HG03521 (cell line): Measurements from ENCODE around the gene YBX2.
"Not testable (repeated sequence)": the region's sequence is repeated elsewhere in the genome, so short reads cannot be mapped to it uniquely, and the experiment has no call there.

Experiments used
- ATAC-seq: cut with Tn5 transposase; IDR thresholded peaks from one replicate; pipeline ENCODE4 v1.9.1; 2021; ENCODE audit warnings: mild to moderate bottlenecking, moderate library complexity; ENCODE audit not compliant: unreplicated experiment

The YBX2 gene

DNA sequence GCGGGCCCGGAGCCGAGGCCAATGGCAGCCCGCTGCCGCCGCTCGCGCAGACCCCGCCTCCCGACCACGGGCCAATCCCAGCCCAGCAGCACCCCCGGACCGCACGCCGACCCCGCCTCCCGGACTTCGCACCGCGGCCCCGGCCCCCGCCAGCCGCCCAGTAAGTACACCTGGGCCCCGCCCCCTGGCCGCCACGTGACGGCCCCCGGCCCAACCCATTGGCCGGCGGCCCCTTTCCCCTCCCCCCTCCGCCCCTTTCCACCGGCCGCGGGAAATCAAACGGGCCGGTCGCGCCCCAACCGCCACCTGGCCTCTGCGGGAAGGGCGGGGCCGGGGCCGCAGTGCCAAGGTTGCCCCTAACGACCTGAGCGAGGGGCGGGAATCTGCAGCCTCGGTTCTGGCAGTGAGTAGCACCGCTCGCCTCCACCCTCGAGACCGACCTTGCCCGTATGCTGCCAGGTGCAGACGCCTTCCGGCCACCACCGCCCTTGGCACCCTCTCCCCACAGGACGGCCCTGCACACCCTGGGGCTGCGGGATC, at the start of gene YBX2:
YBX2 (minus strand) TSS at position 26 of the 540 bp plus-strand sequence. CDS start 139 bp downstream, outside the sequence.
- peak; percentile 54 for ATAC-seq

DNA sequence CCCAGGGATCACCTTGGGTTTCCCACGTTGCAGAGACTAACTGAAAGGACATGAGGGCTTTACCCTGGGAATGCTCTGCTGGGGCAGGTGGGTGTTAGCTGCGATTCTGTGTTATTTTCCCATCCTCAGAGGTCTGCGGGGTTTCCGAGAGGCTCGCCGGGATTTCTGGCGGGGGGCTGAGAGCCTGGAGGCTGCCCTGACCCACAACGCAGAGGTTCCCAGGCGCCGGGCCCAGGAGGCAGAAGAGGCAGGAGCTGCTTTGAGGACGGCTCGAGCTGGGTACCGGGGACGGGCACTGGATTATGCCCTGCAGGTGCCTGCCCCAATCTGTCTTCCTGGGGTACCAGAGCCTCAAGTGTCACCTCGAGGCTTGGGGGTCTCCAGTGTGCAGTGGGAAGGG, 48.8 kb upstream of the YBX2 start:
- ATAC-seq = no peak

DNA sequence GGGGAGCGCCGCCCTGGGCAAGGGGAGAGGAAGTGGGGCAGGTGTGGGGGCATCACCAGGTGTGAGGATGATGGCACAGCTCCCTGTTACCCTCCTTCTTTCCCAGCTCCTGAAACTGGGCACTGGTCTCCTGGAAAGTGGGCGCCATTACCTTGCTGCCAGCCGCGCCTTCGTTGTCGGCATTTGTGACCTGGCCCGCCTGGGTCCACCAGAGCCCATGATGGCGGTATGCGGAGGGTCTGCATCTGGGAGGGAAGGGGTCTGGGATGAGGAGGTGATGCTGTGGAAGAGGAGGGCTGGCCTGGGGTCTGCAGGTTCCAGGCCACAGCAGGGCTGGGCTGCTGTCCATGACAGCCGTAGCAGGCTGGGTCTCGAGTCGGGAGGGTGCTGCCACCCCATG, 47.4 kb upstream of the YBX2 start:
- no peak for ATAC-seq

DNA sequence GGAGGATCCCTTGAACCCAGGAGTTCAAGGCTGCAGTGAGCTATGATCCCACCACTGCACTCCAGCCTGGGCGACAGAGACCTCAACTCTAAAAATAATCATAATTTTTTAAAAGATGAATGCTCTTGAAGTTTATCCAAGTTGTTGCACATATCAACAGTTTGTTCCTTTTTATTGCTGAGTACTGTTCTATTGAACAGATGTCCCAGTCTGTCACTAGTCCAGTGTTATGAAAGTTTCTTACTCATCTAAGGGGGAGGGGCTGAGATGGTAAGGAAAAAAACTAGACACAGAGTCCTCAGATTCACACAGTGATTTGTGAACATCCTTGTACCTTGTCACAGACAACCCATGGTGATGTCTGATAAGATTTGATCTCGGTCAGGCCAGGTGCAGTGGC, 45.7 kb upstream of the YBX2 start:
- ATAC-seq = no peak

DNA sequence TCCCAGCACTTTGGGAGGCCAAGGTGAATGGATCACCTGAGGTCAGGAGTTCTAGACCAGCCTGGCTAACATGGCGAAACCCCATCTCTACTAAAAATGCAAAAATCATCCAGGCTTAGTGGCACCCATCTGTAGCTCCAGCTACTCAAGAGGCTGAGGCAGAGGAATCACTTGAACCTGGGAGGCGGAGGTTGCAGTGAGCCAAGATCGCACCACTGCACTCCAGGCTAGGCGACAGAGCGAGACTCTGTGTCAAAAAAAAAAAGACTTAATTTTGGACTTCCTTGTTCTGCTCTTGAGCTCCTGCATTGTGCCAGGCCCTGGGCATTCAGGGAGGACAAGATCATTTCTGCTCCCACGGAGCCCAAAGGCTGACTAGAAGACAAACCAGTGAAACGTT, 43.2 kb upstream of the YBX2 start:
- ATAC-seq = not testable (repeated sequence)

DNA sequence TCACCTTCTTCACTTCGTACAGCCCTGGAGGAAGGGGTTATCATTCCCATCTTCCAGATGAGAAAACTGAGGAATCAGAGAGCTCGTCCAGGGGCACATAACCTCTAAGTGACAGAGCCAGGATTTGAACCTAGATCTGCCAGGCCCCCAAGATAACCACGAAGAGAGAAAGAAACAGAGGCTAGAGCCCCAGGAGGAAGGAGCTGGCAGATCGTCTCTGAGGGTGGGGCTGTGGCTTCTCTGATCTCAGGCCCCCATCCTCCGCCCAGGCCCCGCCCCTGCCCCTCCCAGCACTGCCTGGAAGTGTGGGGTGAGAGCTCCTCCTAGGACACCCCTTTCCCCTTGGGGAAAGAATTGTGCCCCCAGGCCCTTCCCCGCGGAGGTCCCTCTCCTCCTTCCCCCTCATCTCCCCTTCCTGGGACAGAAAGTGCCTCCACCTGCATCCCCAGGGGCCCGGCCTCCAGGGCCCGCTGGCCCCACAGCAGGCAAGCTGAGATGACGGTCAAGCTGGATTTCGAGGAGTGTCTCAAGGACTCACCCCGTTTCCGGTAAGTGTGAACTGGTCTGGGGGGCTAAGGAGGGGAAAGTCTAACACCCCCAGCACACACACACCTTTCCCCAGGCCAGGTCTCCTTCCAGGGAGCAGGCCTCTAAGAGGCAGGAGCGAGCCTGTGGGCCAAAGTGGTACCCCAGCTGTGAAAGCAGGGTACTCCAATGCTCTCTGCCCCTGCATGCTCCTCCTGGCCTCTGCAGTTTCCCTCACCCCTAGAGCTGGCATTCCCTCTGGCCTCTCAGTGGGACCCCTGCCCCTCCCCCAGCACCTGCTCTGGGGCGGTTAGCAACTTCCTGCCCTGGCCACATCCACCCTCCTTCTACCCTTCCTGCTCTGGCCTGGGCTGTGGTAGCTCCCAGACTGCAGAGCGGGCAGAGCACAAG, 42.1 kb upstream of the YBX2 start, which contains the start of gene ACAP1:
ACAP1 (plus strand) TSS at position 290 of the 936 bp plus-strand sequence; CDS start at position 496, 206 bp downstream.
- ATAC-seq = peak; percentile 56

DNA sequence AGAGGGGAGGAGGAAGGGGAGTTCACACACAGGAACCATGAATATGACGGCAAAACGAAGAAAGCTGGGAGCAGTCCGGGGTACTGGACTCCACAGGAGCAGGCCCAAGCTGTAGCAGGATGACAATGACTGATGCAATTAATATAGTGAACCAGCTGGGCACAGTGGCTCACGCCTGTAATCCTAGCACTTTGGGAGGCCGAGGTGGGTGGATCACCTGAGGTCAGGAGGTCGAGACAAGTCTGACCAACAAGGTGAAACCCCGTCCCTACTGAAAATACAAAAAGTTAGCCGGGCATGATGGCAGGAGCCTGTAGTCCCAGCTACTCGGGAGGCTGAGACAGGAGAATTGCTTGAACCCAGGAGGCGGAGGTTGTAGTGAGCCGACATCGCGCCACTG, 41.3 kb upstream of the YBX2 start:
- not testable (repeated sequence) for ATAC-seq

DNA sequence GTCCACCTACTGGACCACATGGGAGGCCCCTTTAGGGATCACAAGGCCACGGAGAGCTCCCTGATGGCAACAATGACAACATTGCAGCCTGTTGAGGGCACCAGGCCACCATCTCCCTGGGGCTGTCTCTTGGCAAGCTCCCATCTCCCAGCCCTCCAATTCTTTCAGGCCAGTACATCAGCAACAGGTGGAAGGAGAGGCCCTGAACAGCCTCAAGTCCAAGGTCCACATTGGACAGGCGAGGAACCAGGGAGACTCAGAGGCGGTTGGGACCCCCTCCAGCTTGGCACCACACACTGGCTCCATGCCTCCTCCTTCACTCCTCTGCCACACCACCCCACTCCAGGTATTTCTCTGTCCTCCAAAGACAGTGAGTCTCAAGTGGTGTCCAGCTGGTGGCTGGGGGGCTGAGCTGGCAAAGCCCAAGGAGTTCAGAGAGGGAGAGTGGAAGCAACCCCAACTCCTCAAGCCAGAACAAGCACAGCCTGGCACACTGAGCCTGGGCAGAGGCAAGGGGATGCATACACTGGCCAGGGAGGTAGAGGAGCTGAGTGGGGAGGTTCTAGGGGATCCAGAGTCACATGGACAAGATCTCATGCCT, 40.6 kb upstream of the YBX2 start:
- ATAC-seq = no peak

DNA sequence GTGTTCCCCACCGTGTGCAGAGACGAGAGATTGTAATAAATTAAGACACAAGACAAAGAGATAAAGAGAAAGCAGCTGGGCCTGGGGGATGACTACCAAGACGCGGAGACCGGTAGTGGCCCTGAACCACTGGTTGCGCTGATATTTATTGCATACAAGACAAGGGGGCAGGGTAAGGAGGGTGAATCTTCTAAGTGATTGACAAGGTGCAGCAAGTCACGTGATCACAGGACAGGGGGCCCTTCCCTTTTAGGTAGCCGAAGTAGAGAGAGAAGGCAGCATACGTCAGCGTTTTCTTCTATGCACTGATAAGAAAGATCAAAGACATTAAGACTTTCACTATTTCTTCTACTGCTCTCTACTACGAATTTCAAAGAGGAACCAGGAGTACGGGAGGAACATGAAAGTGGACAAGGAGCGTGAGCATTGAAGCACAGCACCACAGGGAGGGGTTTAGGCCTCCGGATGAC, 38.2 kb upstream of the YBX2 start:
- not testable (repeated sequence) for ATAC-seq

DNA sequence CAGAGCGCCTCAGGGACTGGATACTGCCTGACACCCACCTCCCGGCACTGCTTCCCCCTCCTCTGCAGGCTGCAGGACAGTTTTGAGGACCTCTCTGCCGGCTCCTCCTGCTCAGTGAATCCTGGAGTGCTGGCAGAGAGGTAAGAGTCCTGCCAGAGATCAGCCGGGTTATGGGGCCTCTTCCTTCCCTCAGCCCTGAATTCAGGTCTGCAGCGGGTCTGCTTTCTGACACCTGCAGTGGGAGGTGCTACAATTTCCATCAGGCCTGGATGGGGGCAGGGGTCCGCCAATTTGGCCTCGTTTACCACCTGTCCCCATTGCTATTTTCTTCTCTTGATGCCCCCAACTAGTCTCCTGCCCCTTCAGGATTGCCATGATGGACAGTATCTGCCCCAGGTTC, 37.7 kb upstream of the YBX2 start:
- no peak for ATAC-seq

DNA sequence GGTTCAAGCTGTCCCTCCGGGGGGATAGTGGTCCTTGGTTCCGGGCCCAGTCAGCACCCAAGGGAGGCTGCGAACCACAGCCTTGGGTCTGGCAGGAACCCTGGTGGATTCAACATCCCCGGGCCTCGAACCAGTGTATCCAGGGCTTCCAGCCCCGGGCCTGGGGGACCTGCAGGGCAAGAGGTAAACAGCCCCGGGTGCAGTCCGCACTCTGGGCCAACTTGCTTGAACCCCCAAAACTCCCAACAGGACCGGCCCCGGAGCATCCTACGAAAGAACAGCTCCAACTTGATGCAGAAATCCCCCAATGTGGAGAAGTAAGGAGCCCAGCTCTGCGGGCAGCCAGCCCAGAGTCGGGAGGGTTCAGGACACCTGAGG, 36.2 kb upstream of the YBX2 start:
- ATAC-seq = no peak

DNA sequence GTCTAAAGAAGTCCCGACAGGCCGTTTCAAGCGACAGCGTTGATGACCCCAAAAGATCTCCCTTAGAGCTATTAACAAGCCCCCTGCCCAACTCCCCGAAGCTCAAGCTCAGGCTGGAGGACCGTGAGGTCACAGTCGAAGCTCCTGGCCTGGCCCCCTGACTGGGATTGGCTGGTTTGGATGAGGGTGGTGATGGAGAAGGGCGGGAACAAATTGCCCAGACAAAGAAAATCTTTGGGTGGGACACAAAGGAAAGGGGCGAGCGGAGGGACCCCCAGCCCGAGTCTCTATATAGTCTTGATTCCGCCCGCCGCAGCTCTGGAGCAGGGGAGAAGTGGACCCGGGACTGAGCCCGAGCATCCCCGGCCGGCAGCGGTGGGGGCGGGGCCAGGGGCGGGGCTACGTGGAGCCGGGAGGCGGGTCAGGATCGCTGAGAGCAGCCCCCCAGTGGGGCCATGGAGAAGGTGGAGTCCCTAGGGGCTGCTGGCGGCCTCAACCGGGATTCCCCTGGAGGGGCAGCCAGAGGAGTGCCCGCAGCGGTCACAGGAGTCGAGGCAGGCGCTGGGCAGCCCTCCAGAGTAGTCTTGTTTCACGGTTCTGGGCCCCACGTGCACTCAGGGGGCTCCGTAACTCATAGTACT, 35.7 kb upstream of the YBX2 start:
- ATAC-seq = peak; percentile 33

DNA sequence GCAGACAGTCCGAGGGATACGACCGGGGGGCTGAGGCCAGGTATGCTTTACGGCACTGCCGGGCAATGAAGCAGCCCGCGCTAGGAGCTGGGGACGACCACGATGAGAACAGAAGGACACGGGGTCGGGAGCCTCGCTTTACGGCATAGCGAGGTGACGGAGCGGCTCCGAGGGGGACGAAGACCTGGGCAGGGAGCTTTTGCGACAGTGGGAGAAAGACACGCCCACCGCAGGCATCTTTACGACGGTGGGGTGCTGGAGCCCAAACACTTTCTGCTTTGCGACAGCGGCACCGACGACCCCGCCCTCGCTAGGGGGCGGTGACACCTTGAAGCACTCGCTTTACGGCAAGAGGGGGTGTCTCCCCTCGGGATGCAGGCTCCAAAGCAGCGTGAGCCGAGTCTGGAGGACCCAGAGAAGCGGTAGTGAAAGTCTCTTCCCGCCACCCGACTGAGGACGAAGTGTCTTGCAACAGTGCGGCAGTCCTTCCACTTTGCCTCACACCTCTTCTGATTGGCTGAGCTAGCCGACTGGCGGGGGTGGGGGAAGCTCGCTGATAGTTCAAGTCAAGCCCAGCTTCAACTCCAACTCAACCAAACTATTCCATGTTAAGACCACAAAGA, 35.0 kb upstream of the YBX2 start:
- peak; percentile 68 for ATAC-seq

DNA sequence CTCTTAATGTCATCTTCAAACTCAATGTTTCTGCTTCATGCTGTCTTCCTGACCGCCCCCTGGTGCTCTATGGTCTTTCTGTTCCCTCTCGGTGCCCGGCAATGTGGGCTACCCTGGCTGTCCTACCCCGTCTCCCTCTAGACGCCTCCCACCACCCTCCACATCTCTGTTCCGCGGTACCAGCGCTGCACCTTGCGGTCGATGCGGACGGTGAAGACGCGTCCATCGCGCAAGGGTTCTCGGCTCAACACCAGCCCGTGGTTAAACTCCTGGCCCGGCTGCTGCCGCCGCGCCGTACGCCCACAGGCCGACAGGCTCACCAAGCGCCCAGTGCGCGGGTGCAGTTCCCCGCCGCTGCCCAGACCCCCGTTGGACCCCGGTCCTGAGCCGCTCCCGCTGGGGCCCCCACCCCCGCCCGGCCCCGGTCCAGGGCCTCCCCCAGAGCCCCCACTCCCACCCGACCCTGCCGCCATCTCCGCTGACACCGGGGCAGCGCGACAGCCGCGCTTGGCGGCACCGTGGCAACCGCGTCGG, 34.5 kb upstream of the YBX2 start, which contains the start of gene NEURL4:
NEURL4 (minus strand) TSS at position 496 of the 534 bp plus-strand sequence; CDS start at position 473, 23 bp downstream.
- peak; percentile 1 for ATAC-seq

DNA sequence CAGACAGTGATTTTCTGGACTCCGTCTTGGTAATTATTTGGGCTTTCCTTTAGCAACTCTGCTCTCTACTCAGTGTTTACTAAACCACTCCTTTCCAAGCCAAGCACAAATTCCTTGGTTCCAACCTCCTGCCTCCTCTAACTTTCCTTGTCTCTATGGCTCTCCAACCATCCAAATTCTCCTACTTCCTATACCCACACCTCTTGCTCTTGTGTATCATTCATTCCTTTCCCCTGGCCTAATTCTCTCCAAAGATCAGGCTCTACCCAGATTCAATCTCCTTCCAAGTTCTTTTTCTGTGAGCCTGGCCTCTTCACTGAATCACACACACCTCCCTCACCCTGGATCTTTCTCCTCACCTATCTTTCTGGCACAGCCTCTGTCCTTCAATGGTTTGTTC, 33.6 kb upstream of the YBX2 start:
- no peak for ATAC-seq

DNA sequence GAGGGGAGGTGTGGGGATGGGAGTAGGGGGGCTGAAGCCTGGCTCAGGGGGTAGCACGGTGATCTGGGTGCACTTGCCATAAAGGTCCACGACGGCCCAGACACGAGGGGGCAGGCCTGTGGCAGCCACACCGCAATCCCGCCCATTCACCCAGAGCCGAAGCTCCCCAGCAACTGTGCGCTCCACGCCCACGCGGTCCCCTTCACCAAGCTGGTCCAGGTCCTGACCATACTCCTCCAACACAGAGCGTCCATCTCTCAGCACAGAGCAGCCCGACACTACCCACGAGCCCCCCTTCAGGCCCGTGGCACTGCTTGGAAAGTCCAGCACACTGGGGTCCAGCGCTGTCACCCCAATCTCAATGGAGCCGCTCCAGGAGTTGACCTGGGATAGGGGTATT, 33.1 kb upstream of the YBX2 start:
- ATAC-seq = no peak

DNA sequence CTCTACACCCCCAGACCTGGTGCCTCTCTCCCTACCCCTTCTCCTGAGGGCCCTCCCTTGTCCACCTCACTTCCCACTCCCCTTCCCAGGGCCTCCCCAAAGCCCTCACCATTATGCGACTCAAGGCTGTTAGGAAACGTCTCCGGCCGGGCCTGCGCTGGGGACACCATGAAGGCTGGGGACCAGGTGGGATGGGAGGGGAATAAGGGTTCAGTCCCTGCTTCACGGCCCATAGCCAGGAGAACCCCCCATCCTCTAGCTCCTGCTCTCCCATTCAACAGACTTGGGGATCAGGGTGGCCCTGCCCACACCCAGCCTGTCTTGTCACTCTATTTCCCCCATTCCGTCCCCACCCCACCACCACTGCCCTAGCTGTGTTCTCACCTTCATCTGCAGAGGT, 32.6 kb upstream of the YBX2 start:
- ATAC-seq = no peak

DNA sequence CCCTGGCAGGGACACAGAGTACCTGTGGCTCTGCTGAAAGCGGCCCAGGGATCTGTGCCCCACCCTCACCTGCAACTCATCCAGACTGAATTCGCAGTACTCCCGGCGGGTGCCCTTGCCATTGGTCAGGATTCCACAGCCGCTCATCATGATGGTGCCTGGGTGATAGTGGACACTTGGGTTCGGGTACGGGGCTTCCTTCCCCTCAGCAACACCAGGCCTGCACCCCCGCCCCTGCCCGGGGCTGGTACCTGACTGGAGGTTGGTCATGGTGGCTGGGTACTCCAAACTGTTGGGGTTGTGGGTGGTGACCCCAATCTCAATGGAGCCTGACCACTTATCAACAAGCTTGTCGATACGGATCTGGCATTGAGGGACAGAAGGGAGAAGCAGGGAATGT, 31.7 kb upstream of the YBX2 start:
- ATAC-seq = no peak

DNA sequence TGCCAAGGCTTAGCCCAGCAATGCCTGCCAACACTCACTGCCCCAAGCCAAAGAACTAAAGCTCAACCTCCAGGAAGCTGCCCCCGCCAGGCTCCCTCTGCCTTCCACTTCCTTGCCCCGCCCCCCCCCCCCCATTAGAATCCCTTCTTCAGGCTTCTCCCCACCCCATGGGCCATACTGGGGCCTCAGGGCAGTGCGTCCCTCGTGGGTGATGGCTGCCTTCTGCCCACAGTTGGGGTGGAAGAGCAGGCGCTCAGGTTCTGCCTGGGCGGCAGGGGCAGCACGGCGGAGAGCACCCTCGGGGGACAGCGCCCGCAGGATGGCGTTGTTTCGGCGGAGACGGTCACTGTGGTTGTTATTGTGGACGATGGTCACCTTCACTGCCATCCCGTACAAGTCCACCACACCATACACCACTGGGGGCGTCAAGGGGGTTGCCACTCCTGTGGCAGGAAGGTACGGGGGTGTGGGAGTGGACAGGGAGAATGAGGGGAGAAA, 30.6 kb upstream of the YBX2 start:
- ATAC-seq = no peak

DNA sequence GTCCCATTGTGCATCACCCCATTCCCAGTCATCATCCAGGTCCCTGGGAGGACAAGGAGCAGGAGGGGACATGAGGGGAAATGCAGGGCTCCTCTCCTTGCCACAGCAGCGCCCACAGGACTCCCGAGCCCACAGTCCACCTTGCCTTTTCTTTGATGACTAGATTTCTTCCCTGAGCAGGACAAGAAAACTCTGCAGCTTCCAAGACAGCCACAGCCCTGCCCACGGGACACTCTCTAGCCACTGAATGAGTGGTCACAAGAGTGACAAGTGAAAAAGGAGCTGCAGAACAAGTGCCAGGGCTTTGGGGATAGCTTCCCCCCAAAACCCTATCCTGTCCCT, 30.0 kb upstream of the YBX2 start:
- no peak for ATAC-seq
